ENCODE data around the gene KMT5B.
"Not testable (repeated sequence)": the region's sequence is repeated elsewhere in the genome, so short reads cannot be mapped to it uniquely, and the experiment has no call there.

- TF ChIP-seq TAF1 (IDR thresholded peaks at IDR 0.05; ENCODE audit: low read depth, low read length); POLR2AphosphoS5 (IDR thresholded peaks at IDR 0.05; ENCODE audit: low read depth, low read length); POLR2A (IDR thresholded peaks at IDR 0.05; ENCODE audit: low read depth, low read length); SPI1 (IDR thresholded peaks at IDR 0.05; ENCODE audit: low read depth, low read length); POU2F2 (IDR thresholded peaks at IDR 0.05; ENCODE audit: low read depth, low read length); PAX5 (IDR thresholded peaks at IDR 0.05; ENCODE audit: insufficient read depth, low read length, severe bottlenecking): not testable (repeated sequence)
Observed at GRCh38 chr11:68243847-68244246, 30.8 kb upstream of the KMT5B start.
